K562 (cell line): ENCODE data around the gene PTPN1. TPM values are rescaled to one million over a fixed set of nuclear protein-coding genes. Genes with fewer than 3 reads are reported as not detected.

Source experiments
- ATAC-seq: fragments of 200-7000 bp; cut with Tn5 transposase; 3 replicates; pipeline ENCODE4 v1.9.1; 2020; ENCODE audit warnings: moderate library complexity
- BruUV-seq: library from RNA; stranded (reverse); fragments of 400-500 nt; replicated peaks from 2 replicates; lab custom pipeline; 2021; lab: Mats Ljungman, UMichigan
- CTCF ChIA-PET: fragments of 300-600 bp; formaldehyde crosslinking; extraction: SDS; loops from one replicate; lab custom pipeline; 2021; ENCODE audit warnings: low intra/inter-chr PET ratio; lab: Yijun Ruan, JAX
- POLR2A ChIA-PET: fragments of 300-600, 350-650 bp; sonication (Branson Sonifier 250); formaldehyde crosslinking; extraction: SDS; loops from one replicate; lab custom pipeline; 2021; ENCODE audit warnings: antibody characterized with exemption, inconsistent platforms; lab: Yijun Ruan, JAX
- DNase-seq, 4 experiments: peaks; one replicate each; pipeline versions ENCODE4 v3.0.0 to v3.0.0-alpha.2; 2011 to 2018; ENCODE audit warnings: low spot score in 3 of 4, mixed read lengths in 3 of 4; ENCODE audit errors: extremely low read depth in 1 of 4
- FAIRE-seq: peaks from 2 replicates; lab custom pipeline; 2011; peaks lifted over from hg19 to GRCh38; lab: Jason Lieb, UNC
- H2AFZ ChIP-seq: 2 replicates; pipeline ENCODE4 v1.6.0; 2011; ENCODE audit warnings: low read depth, low read length, control low read depth, inconsistent platforms
- H3K27ac ChIP-seq: fragments of 200-600 bp; 3 replicates; pipeline ENCODE4 v1.8.0; 2011; ENCODE audit warnings: low read depth, mild to moderate bottlenecking, control low read depth, inconsistent platforms, low read length, moderate library complexity, mixed read lengths; ENCODE audit errors: extremely low read depth
- H3K27me3 ChIP-seq, 2 experiments: fragments of 300-600 bp in 1 of 2; 2 replicates in 1 of 2; 3 replicates in 1 of 2; pipeline versions ENCODE4 v1.6.0 to v1.8.0; 2011; ENCODE audit warnings: inconsistent platforms in 2 of 2, low read length in 2 of 2, mild to moderate bottlenecking in 1 of 2, mixed read lengths in 1 of 2, moderate library complexity in 1 of 2; ENCODE audit not compliant: control insufficient read depth in 2 of 2, insufficient read depth in 2 of 2
- H3K36me3 ChIP-seq: fragments of 300-600 bp; 3 replicates; pipeline ENCODE4 v1.8.0; 2011; ENCODE audit warnings: mild to moderate bottlenecking, low read length, inconsistent platforms; ENCODE audit not compliant: control insufficient read depth, insufficient read depth
- H3K4me1 ChIP-seq, 2 experiments: fragments of 200-600 bp in 1 of 2; replicated peaks in 1 of 2; 2 replicates in 1 of 2; 3 replicates in 1 of 2; pipeline versions ENCODE4 v1.5.1 to v1.8.0; 2011; ENCODE audit warnings: inconsistent platforms in 2 of 2, low read length in 2 of 2, mild to moderate bottlenecking in 1 of 2, mixed read lengths in 1 of 2, moderate library complexity in 1 of 2; ENCODE audit not compliant: control insufficient read depth in 2 of 2, insufficient read depth in 2 of 2
- H3K4me2 ChIP-seq: 2 replicates; pipeline ENCODE4 v1.6.1; 2011; ENCODE audit warnings: low read length, control low read depth, inconsistent platforms, mixed read lengths; ENCODE audit not compliant: insufficient read depth
- H3K4me3 ChIP-seq: fragments of 200-600 bp; sonication (generic), shearing (Covaris generic); 2 replicates; pipeline ENCODE4 v1.5.1; 2016; ENCODE audit warnings: control low read depth, inconsistent platforms
- H3K79me2 ChIP-seq: fragments of 200-600 bp; 3 replicates; pipeline ENCODE4 v1.8.0; 2011; ENCODE audit warnings: low read length, inconsistent platforms; ENCODE audit not compliant: control insufficient read depth, insufficient read depth
- H3K9ac ChIP-seq, 2 experiments: 2 replicates each; pipeline versions ENCODE4 v1.6.0 to v1.6.1; 2011; ENCODE audit warnings: low read depth in 2 of 2, low read length in 2 of 2, control low read depth in 1 of 2, inconsistent platforms in 1 of 2, mild to moderate bottlenecking in 1 of 2, mixed read lengths in 1 of 2; ENCODE audit not compliant: insufficient read depth in 1 of 2
- H3K9me1 ChIP-seq: one replicate; pipeline ENCODE4 v1.6.0; 2011; ENCODE audit warnings: inconsistent platforms, mild to moderate bottlenecking, low read length, moderate library complexity; ENCODE audit not compliant: control insufficient read depth, insufficient read depth
- H3K9me3 ChIP-seq: replicated peaks from 2 replicates; pipeline ENCODE4 v1.5.1; 2011; ENCODE audit warnings: low read depth, low read length, inconsistent platforms; ENCODE audit not compliant: control insufficient read depth, insufficient read depth
- H4K20me1 ChIP-seq: replicated peaks from 2 replicates; pipeline ENCODE4 v1.6.1; 2011; ENCODE audit warnings: low read length, inconsistent platforms, mixed read lengths; ENCODE audit not compliant: control insufficient read depth, insufficient read depth
- BCLAF1 ChIP-seq, 2 experiments: fragments of 450-650 bp in 1 of 2; IDR thresholded peaks; 2 replicates each; pipeline ENCODE4 v1.6.1; 2011 to 2017; ENCODE audit warnings: low read depth in 2 of 2, antibody characterized with exemption in 1 of 2, borderline replicate concordance in 1 of 2, low read length in 1 of 2, mild to moderate bottlenecking in 1 of 2, mixed read lengths in 1 of 2; ENCODE audit not compliant: control insufficient read depth in 1 of 2
- BCOR ChIP-seq: fragments of 450-650 bp; IDR thresholded peaks from 2 replicates; pipeline ENCODE4 v1.6.1; 2016
- KDM4B ChIP-seq, 2 experiments: fragments of 450-650 bp in 1 of 2; sonication (generic) in 1 of 2; IDR thresholded peaks; 2 replicates each; pipeline ENCODE4 v1.6.1; 2016 to 2017; ENCODE audit warnings: borderline replicate concordance in 2 of 2, antibody characterized with exemption in 1 of 2, low read depth in 1 of 2, mild to moderate bottlenecking in 1 of 2
- NR2C2 ChIP-seq, 2 experiments: fragments of 200-800 bp in 1 of 2; sonication (Bioruptor generic) in 1 of 2; sonication (generic) in 1 of 2; formaldehyde crosslinking in 1 of 2; IDR thresholded peaks; 2 replicates each; pipeline versions ENCODE4 v1.6.1 to v1.8.0; 2016 to 2022; ENCODE audit warnings: mild to moderate bottlenecking in 1 of 2, missing compliant biosample characterization in 1 of 2, missing genetic modification characterization in 1 of 2, missing genetic modification reagents in 1 of 2
- PTRF ChIP-seq: fragments of 450-650 bp; IDR thresholded peaks from 2 replicates; pipeline ENCODE4 v1.6.1; 2016; ENCODE audit warnings: mild to moderate bottlenecking, missing genetic modification characterization, missing compliant biosample characterization
- SMARCE1 ChIP-seq: fragments of 450-650 bp; IDR thresholded peaks from 2 replicates; pipeline ENCODE4 v1.7.1; 2016; ENCODE audit warnings: mild to moderate bottlenecking
- SOX6 ChIP-seq: fragments of 450-650 bp; IDR thresholded peaks from 2 replicates; pipeline ENCODE4 v1.6.1; 2014; ENCODE audit warnings: mild to moderate bottlenecking
- ZFP36 ChIP-seq: fragments of 150-350 bp; IDR thresholded peaks from 2 replicates; pipeline ENCODE4 v1.6.1; 2018; ENCODE audit warnings: low read length, low read depth; ENCODE audit not compliant: partially characterized antibody
- ZKSCAN8 ChIP-seq: fragments of 200-800 bp; sonication (Bioruptor generic); IDR thresholded peaks from 2 replicates; pipeline ENCODE4 v1.6.1; 2016; ENCODE audit warnings: missing genetic modification characterization, missing compliant biosample characterization
- ZNF197 ChIP-seq: fragments of 200-800 bp; sonication (Bioruptor generic); IDR thresholded peaks from 2 replicates; pipeline ENCODE4 v1.6.1; 2016; ENCODE audit warnings: low read depth, missing genetic modification characterization, missing compliant biosample characterization
- ZNF644 ChIP-seq: fragments of 200-800 bp; sonication (Bioruptor generic); IDR thresholded peaks from 2 replicates; pipeline ENCODE4 v1.6.1; 2016; ENCODE audit warnings: low read depth, missing genetic modification characterization, missing compliant biosample characterization
- ZNF75A ChIP-seq: fragments of 450-650 bp; formaldehyde crosslinking; IDR thresholded peaks from 2 replicates; pipeline ENCODE4 v1.4.0; 2020; ENCODE audit warnings: mild to moderate bottlenecking
- WGBS: fragments of 100-300 bp; shearing (Covaris generic); methylation state at CpG from one replicate; pipeline ENCODE4 v1.1.6; 2016; ENCODE audit warnings: low coverage, mixed read lengths; ENCODE audit not compliant: insufficient coverage; ENCODE audit errors: missing lambda C conversion rate; 5-methylcytosine and 5-hydroxymethylcytosine counted together
- in situ Hi-C: fragments of 300-500 bp; cut with MboI; formaldehyde crosslinking; loops from 4 replicates; pipeline ENCODE4 v1.15.0; 2018; ENCODE audit warnings: inconsistent platforms, mixed read lengths
- intact Hi-C: fragments of 100-400 bp; cut with micrococcal nuclease; formaldehyde crosslinking; loops from 2 replicates; pipeline ENCODE4 v1.14.2; 2022
- polyA plus RNA-seq, 8 experiments: library from polyadenylated mRNA; depleted of rRNA in 4 of 8; stranded (reverse) in 5 of 8; unstranded in 3 of 8; fragments of >200 nt; fragmentation: Nextera tagmentation in 2 of 8; fragmentation: Illumina TruSeq in 1 of 8; extraction: Ambion mirVana in 2 of 8; extraction: Trizol in 1 of 8; gene quantifications; 2 replicates each; pipeline versions ENCODE4 v1.2.1 to v1.2.3, GENCODE V29; 2011 to 2014; ENCODE audit warnings: inconsistent platforms in 1 of 8, missing spikeins in 1 of 8
- total RNA-seq, 7 experiments: library from RNA; depleted of rRNA in 6 of 7; stranded (reverse); fragments of >200 nt in 6 of 7; fragmentation: Illumina TruSeq in 2 of 7; extraction: Trizol in 2 of 7; gene quantifications; 2 replicates each; pipeline versions ENCODE4 v1.2.1 to v1.2.3, GENCODE V29; 2011 to 2021; ENCODE audit warnings: low replicate concordance in 1 of 7

Gene PTPN1
- total and polyA plus RNA-seq, 9 of the 15 experiments (the other 6 are each of a cell fraction or from before 2014, with no cell fraction given), result 11.0 to 85.3 (median 54.0) TPM

DNA sequence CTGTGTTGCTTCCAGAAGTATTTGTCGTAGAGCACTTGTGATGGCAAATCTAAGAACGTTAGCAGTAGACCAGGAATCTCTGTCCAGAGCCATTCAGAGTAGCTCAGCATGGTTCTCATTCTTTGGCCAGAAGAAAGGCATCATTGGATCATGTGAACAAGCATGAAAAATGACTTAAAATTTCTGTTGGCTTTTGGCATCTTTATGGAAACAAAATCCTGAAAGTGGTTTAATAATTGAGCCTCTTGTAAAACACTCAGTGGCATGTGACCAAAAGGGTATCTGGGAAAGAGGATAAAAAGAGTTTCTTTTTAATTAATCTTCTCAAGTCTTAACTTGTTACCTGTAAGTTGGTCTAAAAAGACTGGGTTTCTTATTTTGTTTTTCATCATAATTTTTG lies 55.2 kb downstream of the PTPN1 start:
- BruUV-seq, result no TSS peak
- no peak for FAIRE-seq
- H4K20me1 ChIP-seq, result no peaks in the 10 kb centered on the region
- H3K36me3 ChIP-seq, result peaks cover 85% of the 10 kb centered on the region
- ATAC-seq, result no peak
- no peak overlapping the region for H3K4me2 ChIP-seq
- H3K9me1 ChIP-seq, result no peaks in the 10 kb centered on the region
- POLR2A ChIA-PET, result interaction anchor here (1.3 kb wide), 1 partner anchor 29 kb away, joined by 3 read pairs; no protein-coding TSS in a partner anchor
- no peak overlapping the region for H2AFZ ChIP-seq
- in situ Hi-C loops (no loop called here), intact Hi-C loops (no loop called here)
- WGBS, result 90% methylated on average over 2 of the region's 2 CpGs
- H3K9ac ChIP-seq, result no peak overlapping the region
- CTCF ChIA-PET, result no interaction called here
- H3K4me1 ChIP-seq, result peaks cover 4 to 6% of the 10 kb centered on the region in 2 experiments
- no peak overlapping the region for H3K4me3 ChIP-seq
- H3K27me3 ChIP-seq, result no peaks in the 10 kb centered on the region
- H3K9me3 ChIP-seq, result no peaks in the 10 kb centered on the region
- H3K79me2 ChIP-seq, result peaks cover 24% of the 10 kb centered on the region
- no peak overlapping the region for H3K27ac ChIP-seq
- DNase-seq, result no peak
- no peak for TF ChIP-seq ZNF197 (CRISPR knock-in tag)
- TF ChIP-seq ZFP36, result no peak
- TF ChIP-seq NR2C2 (CRISPR knock-in tag; IDR thresholded peaks at IDR 0.05), result no peak
- TF ChIP-seq NR2C2 (tag; IDR thresholded peaks at IDR 0.05), result no peak
- TF ChIP-seq SMARCE1, result no peak
- TF ChIP-seq ZNF75A, result no peak
- TF ChIP-seq BCLAF1 (IDR thresholded peaks at IDR 0.05; ENCODE audit: borderline replicate concordance in 1 of 2, control insufficient read depth in 1 of 2, low read depth in 2 of 2, low read length in 1 of 2), result no peak
- no peak for TF ChIP-seq SOX6
- no peak for TF ChIP-seq KDM4B (IDR thresholded peaks at IDR 0.05; ENCODE audit: borderline replicate concordance in 2 of 2, low read depth in 1 of 2)
- TF ChIP-seq ZKSCAN8 (CRISPR knock-in tag), result no peak
- TF ChIP-seq ZNF644 (tag), result no peak
- TF ChIP-seq BCOR, result no peak
- no peak for TF ChIP-seq PTRF (tag)
